ENCODE results near the gene KNCN.

DNA sequence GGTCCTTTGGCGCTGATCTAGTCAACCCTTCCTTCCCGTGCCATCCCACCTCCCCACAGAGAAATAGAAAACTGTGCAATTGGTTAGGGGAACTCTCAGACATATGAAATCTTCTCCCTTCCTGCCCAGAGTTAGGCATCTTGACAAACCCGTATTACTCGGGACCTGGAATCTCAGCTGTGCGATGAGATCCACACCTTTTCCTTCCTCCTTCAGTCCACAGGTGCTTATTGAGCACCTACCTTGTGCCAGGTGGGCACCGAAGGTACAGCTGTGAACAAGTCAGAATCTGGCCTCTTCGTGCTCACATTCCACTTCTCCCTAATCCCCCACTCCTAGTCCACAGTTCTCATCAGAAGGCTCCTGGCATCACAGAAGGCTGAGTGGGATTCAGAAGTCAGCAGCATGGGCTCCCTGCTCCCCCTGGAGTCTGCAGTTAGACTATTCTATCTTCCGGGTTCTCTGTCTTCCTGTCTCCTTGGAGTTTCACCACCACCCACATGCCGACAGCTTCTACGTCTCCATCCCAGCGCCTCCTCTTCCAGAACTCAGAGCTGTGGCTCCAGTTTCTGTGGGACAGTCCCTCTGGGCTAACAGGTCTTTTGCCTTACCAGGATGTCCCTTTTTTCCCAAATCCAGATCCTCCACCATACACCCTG lies 23.0 kb downstream of the KNCN start:
- TF ChIP-seq, protein P1, sequence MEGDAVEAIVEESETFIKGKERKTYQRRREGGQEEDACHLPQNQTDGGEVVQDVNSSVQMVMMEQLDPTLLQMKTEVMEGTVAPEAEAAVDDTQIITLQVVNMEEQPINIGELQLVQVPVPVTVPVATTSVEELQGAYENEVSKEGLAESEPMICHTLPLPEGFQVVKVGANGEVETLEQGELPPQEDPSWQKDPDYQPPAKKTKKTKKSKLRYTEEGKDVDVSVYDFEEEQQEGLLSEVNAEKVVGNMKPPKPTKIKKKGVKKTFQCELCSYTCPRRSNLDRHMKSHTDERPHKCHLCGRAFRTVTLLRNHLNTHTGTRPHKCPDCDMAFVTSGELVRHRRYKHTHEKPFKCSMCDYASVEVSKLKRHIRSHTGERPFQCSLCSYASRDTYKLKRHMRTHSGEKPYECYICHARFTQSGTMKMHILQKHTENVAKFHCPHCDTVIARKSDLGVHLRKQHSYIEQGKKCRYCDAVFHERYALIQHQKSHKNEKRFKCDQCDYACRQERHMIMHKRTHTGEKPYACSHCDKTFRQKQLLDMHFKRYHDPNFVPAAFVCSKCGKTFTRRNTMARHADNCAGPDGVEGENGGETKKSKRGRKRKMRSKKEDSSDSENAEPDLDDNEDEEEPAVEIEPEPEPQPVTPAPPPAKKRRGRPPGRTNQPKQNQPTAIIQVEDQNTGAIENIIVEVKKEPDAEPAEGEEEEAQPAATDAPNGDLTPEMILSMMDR (IDR thresholded peaks at IDR 0.05; ENCODE audit: low read length), result no peak
- TF ChIP-seq EZH2 (optimal IDR thresholded peaks at IDR 0.05; ENCODE audit: low read depth, low read length) (no peak), EZH2phosphoT487 (IDR thresholded peaks at IDR 0.05; ENCODE audit: low read length) (no peak)
